WTC11 (cell line): ENCODE measurements around the gene ITGAV.

Experiments
- ATF3 ChIP-seq: sonication (generic); formaldehyde crosslinking; conservative IDR thresholded peaks from 2 replicates; pipeline ENCODE4 v1.8.1; 2022; ENCODE audit warnings: mild to moderate bottlenecking, missing genetic modification reagents
- CTCF ChIP-seq: fragments of 200-600 bp; IDR thresholded peaks from 2 replicates; pipeline ENCODE4 v1.8.0; 2022; ENCODE audit warnings: antibody characterized with exemption
- E2F4 ChIP-seq: sonication (generic); formaldehyde crosslinking; IDR thresholded peaks from 2 replicates; pipeline ENCODE4 v1.8.1; 2022; ENCODE audit warnings: low read depth, mild to moderate bottlenecking, moderate library complexity, missing genetic modification reagents, borderline replicate concordance
- FOXJ3 ChIP-seq: sonication (generic); formaldehyde crosslinking; IDR thresholded peaks from 2 replicates; pipeline ENCODE4 v1.9.0; 2021; ENCODE audit warnings: missing genetic modification reagents, mild to moderate bottlenecking, borderline replicate concordance
- GABPB1 ChIP-seq: sonication (generic); formaldehyde crosslinking; IDR thresholded peaks from 2 replicates; pipeline ENCODE4 v1.8.1; 2023; ENCODE audit warnings: mild to moderate bottlenecking, missing genetic modification reagents
- JUN ChIP-seq: sonication (generic); formaldehyde crosslinking; IDR thresholded peaks from 2 replicates; pipeline ENCODE4 v1.8.0; 2023; ENCODE audit warnings: mild to moderate bottlenecking, missing genetic modification reagents
- ZNF423 ChIP-seq: fragments of 250-450 bp; sonication (Bioruptor Pico); IDR thresholded peaks from 2 replicates; pipeline ENCODE4 v2.1.2; 2022; ENCODE audit warnings: mild to moderate bottlenecking, moderate library complexity

GRCh38 chr2:186697536-186697935 lies 107.7 kb downstream of the ITGAV start:
- TF ChIP-seq JUN (no peak), CTCF (no peak), ATF3 (CRISPR knock-in tag) (no peak), FOXJ3 (CRISPR knock-in tag) (no peak), ZNF423 (CRISPR knock-in tag) (no peak), E2F4 (CRISPR knock-in tag) (no peak), GABPB1 (CRISPR knock-in tag) (no peak)
